ENCODE data around the gene STOM. TPM values are rescaled to one million over a fixed set of nuclear protein-coding genes. Genes with fewer than 3 reads are reported as not detected.

Gene STOM
- total and polyA plus RNA-seq, 2 donors, result 28.5 to 157 TPM

DNA sequence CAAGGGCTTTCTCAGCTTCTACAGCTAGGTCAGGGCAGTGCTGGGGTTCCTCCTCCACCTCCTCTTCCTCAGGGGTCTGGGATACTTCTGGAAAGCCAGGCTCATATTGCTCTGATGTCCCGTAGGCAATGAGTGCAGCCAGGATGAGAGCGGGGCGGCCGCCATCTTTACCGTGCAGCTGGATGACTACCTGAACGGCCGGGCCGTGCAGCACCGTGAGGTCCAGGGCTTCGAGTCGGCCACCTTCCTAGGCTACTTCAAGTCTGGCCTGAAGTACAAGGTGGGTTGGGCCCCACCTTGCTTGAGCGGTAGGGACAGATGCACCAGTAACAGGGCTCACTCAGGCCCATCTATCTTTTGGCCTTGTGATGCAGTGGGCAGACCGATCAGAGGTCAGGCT lies 67.3 kb downstream of the STOM start:
- DNase-seq (ENCODE audit: low read depth in 6 of 9, low spot score in 9 of 9), result no peak
- 98% methylated on average over 13 of the region's 13 CpGs for WGBS
- H3K27ac ChIP-seq (ENCODE audit: low read depth in 1 of 2, low read length in 1 of 2), result no peak overlapping the region
- no peaks in the 10 kb centered on the region for H3K36me3 ChIP-seq (ENCODE audit: control insufficient read depth in 2 of 2, insufficient read depth in 2 of 2, low read length in 1 of 2)
- peaks cover 7 to 15% of the 10 kb centered on the region in 2 donors for H3K4me1 ChIP-seq (ENCODE audit: control insufficient read depth in 2 of 2, insufficient read depth in 2 of 2, low read length in 2 of 2)
- H3K9me3 ChIP-seq (ENCODE audit: control insufficient read depth in 2 of 2, insufficient read depth in 1 of 2, low read length in 1 of 2), result no peaks in the 10 kb centered on the region
- peaks cover 4 to 28% of the 10 kb centered on the region in 2 donors for H3K27me3 ChIP-seq (ENCODE audit: control insufficient read depth in 2 of 2, insufficient read depth in 1 of 2, low read length in 1 of 2)
- no peak overlapping the region for H3K4me3 ChIP-seq (ENCODE audit: low read length in 2 of 2)

DNA sequence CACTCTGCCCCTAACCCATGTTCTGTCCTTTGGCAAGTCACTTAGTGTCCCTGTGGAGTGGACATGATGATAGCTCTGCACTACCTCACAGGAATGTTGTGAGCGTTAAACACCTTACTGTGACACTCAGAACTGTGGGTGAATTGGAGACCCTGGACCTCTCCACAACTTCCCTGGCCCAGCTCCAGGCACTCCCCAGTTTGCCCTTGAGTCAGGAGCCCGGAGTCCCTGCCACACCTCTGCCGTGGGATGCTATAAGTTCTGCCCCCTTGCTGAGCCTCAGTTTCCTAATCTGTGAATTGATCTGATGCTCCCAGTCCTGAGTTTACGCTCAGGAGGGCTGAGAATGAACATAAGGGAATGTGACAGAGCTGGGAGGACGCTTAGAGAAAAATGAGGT lies 67.7 kb downstream of the STOM start:
- peaks cover 4 to 28% of the 10 kb centered on the region in 2 donors for H3K27me3 ChIP-seq (ENCODE audit: control insufficient read depth in 2 of 2, insufficient read depth in 1 of 2, low read length in 1 of 2)
- H3K36me3 ChIP-seq (ENCODE audit: control insufficient read depth in 2 of 2, insufficient read depth in 2 of 2, low read length in 1 of 2), result no peaks in the 10 kb centered on the region
- H3K27ac ChIP-seq (ENCODE audit: low read depth in 1 of 2, low read length in 1 of 2), result no peak overlapping the region
- H3K4me3 ChIP-seq (ENCODE audit: low read length in 2 of 2), result no peak overlapping the region
- no peaks in the 10 kb centered on the region for H3K9me3 ChIP-seq (ENCODE audit: control insufficient read depth in 2 of 2, insufficient read depth in 1 of 2, low read length in 1 of 2)
- no peak for DNase-seq (ENCODE audit: low read depth in 6 of 9, low spot score in 9 of 9)
- H3K4me1 ChIP-seq (ENCODE audit: control insufficient read depth in 2 of 2, insufficient read depth in 2 of 2, low read length in 2 of 2), result peaks cover 7 to 15% of the 10 kb centered on the region in 2 donors
- 96% methylated on average over 5 of the region's 5 CpGs for WGBS

DNA sequence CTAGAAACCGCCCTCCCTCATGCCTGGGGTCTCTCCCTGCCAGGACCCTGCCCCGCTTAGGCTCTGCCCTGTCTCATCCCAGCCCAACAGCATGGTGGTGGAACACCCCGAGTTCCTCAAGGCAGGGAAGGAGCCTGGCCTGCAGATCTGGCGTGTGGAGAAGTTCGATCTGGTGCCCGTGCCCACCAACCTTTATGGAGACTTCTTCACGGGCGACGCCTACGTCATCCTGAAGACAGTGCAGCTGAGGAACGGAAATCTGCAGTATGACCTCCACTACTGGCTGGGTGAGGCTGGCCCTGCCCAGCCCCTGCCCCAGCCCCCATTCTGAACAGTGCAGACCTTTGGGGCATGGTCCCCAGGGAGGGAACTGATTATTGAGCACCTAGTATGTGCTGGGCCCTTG lies 68.2 kb downstream of the STOM start:
- Histone ChIP-seq H3K4me3 (ENCODE audit: low read length in 2 of 2) (no peak overlapping the region), H3K4me1 (ENCODE audit: control insufficient read depth in 2 of 2, insufficient read depth in 2 of 2, low read length in 2 of 2) (peaks cover 7 to 15% of the 10 kb centered on the region in 2 donors), H3K9me3 (ENCODE audit: control insufficient read depth in 2 of 2, insufficient read depth in 1 of 2, low read length in 1 of 2) (no peaks in the 10 kb centered on the region), H3K27me3 (ENCODE audit: control insufficient read depth in 2 of 2, insufficient read depth in 1 of 2, low read length in 1 of 2) (peaks cover 4 to 28% of the 10 kb centered on the region in 2 donors), H3K36me3 (ENCODE audit: control insufficient read depth in 2 of 2, insufficient read depth in 2 of 2, low read length in 1 of 2) (no peaks in the 10 kb centered on the region), H3K27ac (ENCODE audit: low read depth in 1 of 2, low read length in 1 of 2) (no peak overlapping the region)
- WGBS, result 97% methylated on average over 11 of the region's 11 CpGs
- no peak for DNase-seq (ENCODE audit: low read depth in 6 of 9, low spot score in 9 of 9)

DNA sequence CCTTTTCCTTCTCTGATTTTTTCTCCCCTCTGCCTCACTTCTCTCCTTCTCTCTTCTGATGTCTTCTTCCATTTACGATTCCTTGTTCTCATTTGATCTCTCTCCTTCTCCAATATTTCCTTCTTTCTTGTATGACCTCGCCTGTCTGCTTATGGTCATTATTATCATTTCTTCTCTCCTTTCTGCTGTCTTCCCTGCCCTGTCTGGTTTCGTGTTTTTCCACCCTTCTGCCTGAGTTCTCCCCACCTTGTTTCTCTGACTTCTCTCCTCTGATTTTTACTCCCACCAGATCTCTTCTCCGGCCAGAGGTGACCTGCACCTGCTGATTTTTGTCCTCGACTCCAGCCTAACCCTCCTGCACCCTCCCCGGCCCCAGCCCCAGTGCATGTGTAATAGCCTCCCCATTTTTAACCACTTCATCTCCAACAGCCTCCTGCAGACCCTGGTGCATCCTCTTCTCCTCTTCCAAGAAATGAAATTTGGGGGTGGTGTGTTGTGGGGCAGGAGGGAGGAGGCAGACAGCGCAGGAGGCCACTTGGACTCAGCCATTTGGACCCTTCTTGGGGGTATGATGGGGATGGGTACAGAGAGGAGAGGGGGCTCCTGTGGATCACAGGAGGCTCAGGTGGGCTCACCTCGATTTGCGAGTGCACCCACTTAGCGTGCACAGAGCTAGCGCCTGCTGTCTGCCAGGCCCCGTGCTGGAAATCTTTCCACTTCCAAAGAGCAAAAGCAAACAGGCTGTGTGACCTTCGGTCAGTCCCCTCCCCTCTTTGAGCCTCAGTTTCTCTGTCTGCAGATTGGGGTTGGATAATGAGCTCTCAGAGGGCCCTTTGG lies 69.5 kb downstream of the STOM start:
- no peak for DNase-seq (ENCODE audit: low read depth in 6 of 9, low spot score in 9 of 9)
- Histone ChIP-seq H3K9me3 (ENCODE audit: control insufficient read depth in 2 of 2, insufficient read depth in 1 of 2, low read length in 1 of 2) (no peaks in the 10 kb centered on the region), H3K4me1 (ENCODE audit: control insufficient read depth in 2 of 2, insufficient read depth in 2 of 2, low read length in 2 of 2) (peaks cover 7 to 15% of the 10 kb centered on the region in 2 donors), H3K4me3 (ENCODE audit: low read length in 2 of 2) (peak overlapping the region; percentile 36 to 55), H3K27me3 (ENCODE audit: control insufficient read depth in 2 of 2, insufficient read depth in 1 of 2, low read length in 1 of 2) (peaks cover 4 to 28% of the 10 kb centered on the region in 2 donors), H3K27ac (ENCODE audit: low read depth in 1 of 2, low read length in 1 of 2) (no peak overlapping the region), H3K36me3 (ENCODE audit: control insufficient read depth in 2 of 2, insufficient read depth in 2 of 2, low read length in 1 of 2) (no peaks in the 10 kb centered on the region)
- 80% methylated on average over 13 of the region's 13 CpGs for WGBS

DNA sequence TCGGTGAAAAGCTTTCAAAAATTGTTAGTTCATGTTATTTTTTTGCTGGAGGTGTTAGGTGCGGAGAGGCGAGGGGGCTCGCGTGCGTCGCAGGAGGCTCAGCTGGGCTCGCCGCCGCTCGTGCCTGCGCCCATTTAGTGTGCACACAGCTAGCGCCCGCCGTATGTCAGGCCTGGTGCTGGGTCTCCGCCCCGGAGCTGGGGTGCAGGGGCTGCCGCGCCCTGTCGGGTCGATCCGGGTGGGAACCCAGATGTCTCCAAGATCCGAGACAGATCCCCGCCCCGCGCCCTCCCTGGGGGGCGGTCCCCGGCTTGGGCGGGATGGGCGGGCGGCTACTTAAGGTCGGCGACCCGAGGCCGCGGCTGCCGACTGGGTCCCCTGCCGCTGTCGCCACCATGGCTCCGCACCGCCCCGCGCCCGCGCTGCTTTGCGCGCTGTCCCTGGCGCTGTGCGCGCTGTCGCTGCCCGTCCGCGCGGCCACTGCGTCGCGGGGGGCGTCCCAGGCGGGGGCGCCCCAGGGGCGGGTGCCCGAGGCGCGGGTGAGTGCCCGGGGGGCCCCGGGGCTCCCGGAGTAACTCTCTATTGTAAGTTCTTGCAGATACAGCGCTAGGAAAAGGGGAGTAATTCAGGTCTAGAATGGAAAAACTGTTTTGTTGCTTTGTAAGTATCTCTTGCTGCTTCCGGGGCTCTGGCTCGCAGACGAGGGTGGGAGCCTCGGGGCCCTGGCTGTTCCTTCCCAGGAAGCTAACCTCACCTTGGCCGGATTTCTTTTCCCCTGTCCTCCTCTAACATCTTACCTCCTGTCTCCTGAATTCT lies 70.4 kb downstream of the STOM start:
- peaks cover 4 to 28% of the 10 kb centered on the region in 2 donors for H3K27me3 ChIP-seq (ENCODE audit: control insufficient read depth in 2 of 2, insufficient read depth in 1 of 2, low read length in 1 of 2)
- H3K27ac ChIP-seq (ENCODE audit: low read depth in 1 of 2, low read length in 1 of 2), result peak overlapping the region; percentile 21 to 26
- no peaks in the 10 kb centered on the region for H3K9me3 ChIP-seq (ENCODE audit: control insufficient read depth in 2 of 2, insufficient read depth in 1 of 2, low read length in 1 of 2)
- DNase-seq (ENCODE audit: low read depth in 6 of 9, low spot score in 9 of 9), result peak in 4 of 9 donors; percentile 3 to 52 (median 32)
- H3K36me3 ChIP-seq (ENCODE audit: control insufficient read depth in 2 of 2, insufficient read depth in 2 of 2, low read length in 1 of 2), result no peaks in the 10 kb centered on the region
- peaks cover 7 to 15% of the 10 kb centered on the region in 2 donors for H3K4me1 ChIP-seq (ENCODE audit: control insufficient read depth in 2 of 2, insufficient read depth in 2 of 2, low read length in 2 of 2)
- peak overlapping the region; percentile 36 to 55 for H3K4me3 ChIP-seq (ENCODE audit: low read length in 2 of 2)
- WGBS, result 3% methylated on average over 74 of the region's 74 CpGs

DNA sequence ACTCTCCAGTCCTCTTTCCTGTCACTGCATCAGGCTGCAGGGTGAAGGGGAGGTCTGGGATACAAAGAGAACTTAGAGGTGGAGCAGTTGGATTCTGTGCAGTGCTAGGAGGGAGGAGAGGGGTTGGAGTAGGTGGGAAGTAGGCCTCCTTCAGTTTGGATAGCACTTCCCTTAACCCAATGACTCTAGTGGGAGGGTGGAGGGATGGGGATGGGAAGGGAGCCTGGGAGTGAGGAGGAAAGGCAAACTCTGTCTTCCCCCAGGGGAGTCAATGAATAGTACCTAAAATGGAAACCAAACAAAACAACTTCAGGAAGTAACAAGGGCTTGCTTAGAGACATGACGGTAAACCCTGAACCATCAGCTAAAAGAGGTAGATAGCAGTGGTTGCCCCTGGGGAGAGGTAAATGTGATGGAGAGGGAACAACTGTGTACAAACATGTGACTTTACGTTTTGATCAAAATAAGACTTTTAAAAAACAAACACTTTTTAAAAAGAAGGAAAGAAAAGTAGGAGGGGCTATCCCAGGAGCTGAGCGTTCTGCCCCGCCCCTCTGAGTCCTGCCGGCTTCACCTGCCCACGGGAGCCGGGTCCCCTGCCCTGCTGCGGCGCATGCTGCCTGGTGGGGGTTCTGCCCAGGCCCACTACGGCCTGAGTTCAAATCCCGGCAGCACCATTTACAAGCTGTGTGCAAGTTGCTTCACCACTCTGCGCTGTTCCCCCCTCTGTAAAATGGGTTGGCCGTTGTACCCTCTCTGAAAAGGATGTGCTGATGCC lies 71.2 kb downstream of the STOM start:
- Histone ChIP-seq H3K4me3 (ENCODE audit: low read length in 2 of 2) (peak overlapping the region; percentile 22 to 55), H3K9me3 (ENCODE audit: control insufficient read depth in 2 of 2, insufficient read depth in 1 of 2, low read length in 1 of 2) (no peaks in the 10 kb centered on the region), H3K36me3 (ENCODE audit: control insufficient read depth in 2 of 2, insufficient read depth in 2 of 2, low read length in 1 of 2) (no peaks in the 10 kb centered on the region), H3K4me1 (ENCODE audit: control insufficient read depth in 2 of 2, insufficient read depth in 2 of 2, low read length in 2 of 2) (peaks cover 7 to 15% of the 10 kb centered on the region in 2 donors), H3K27me3 (ENCODE audit: control insufficient read depth in 2 of 2, insufficient read depth in 1 of 2, low read length in 1 of 2) (peaks cover 4 to 28% of the 10 kb centered on the region in 2 donors), H3K27ac (ENCODE audit: low read depth in 1 of 2, low read length in 1 of 2) (peak overlapping the region; percentile 21 to 26)
- 71% methylated on average over 13 of the region's 13 CpGs for WGBS
- no peak for DNase-seq (ENCODE audit: low read depth in 6 of 9, low spot score in 9 of 9)

DNA sequence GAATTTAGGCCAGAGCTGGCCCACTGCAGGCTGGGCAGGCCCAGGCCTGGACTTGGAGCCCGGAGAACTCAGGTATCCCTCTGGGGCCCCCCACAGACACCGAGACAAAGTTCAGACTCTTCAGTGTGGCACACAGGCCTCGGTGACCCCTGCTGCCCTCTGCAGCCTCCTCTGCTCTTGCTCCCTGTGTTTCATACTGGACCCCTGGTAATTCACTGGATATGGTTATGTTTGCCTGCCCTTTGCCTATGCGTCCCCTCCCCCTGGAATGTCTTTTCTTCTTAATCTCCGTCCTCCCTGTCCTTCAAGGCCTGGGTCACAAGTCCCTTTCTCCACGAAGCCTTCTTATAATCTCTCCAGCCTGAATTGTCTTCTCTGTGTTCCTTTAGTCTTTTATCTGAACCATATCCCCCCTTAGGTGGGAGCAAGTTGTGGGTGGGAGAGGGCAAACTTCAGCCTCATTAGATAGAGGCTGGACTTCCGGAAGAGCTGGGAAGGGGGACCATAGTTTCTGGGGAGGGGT lies 72.0 kb downstream of the STOM start:
- Histone ChIP-seq H3K27ac (ENCODE audit: low read depth in 1 of 2, low read length in 1 of 2) (peak overlapping the region in 1 of 2 donors; percentile 34), H3K4me3 (ENCODE audit: low read length in 2 of 2) (no peak overlapping the region), H3K36me3 (ENCODE audit: control insufficient read depth in 2 of 2, insufficient read depth in 2 of 2, low read length in 1 of 2) (no peaks in the 10 kb centered on the region), H3K4me1 (ENCODE audit: control insufficient read depth in 2 of 2, insufficient read depth in 2 of 2, low read length in 2 of 2) (peaks cover 7 to 15% of the 10 kb centered on the region in 2 donors), H3K9me3 (ENCODE audit: control insufficient read depth in 2 of 2, insufficient read depth in 1 of 2, low read length in 1 of 2) (no peaks in the 10 kb centered on the region), H3K27me3 (ENCODE audit: control insufficient read depth in 2 of 2, insufficient read depth in 1 of 2, low read length in 1 of 2) (peaks cover 4 to 28% of the 10 kb centered on the region in 2 donors)
- 93% methylated on average over 7 of the region's 7 CpGs for WGBS
- DNase-seq (ENCODE audit: low read depth in 6 of 9, low spot score in 9 of 9), result no peak

DNA sequence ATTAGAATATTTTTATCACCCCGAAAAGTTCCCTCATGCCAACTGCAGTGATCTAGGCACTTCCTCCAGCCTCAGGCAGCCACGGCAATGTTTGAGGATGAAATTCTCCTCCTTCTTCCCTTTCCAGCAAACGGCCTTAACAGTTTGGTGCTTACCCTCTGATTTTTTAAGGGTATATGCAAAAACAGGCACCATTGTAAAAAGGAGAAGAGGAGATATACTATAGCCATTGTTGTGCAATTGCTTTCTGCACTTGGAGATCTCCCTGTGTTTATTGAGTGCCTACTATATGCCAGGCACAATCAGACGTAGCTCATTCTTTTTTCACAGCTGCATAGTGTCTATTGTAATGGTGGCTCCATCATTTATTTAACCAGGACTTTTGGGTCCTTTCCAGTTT lies 72.7 kb downstream of the STOM start:
- no peak overlapping the region for H3K27ac ChIP-seq (ENCODE audit: low read depth in 1 of 2, low read length in 1 of 2)
- no peak for DNase-seq (ENCODE audit: low read depth in 6 of 9, low spot score in 9 of 9)
- H3K4me3 ChIP-seq (ENCODE audit: low read length in 2 of 2), result no peak overlapping the region
- 75% methylated on average over 4 of the region's 4 CpGs for WGBS
- H3K27me3 ChIP-seq (ENCODE audit: control insufficient read depth in 2 of 2, insufficient read depth in 1 of 2, low read length in 1 of 2), result peaks cover 4 to 28% of the 10 kb centered on the region in 2 donors
- no peaks in the 10 kb centered on the region for H3K9me3 ChIP-seq (ENCODE audit: control insufficient read depth in 2 of 2, insufficient read depth in 1 of 2, low read length in 1 of 2)
- H3K4me1 ChIP-seq (ENCODE audit: control insufficient read depth in 2 of 2, insufficient read depth in 2 of 2, low read length in 2 of 2), result peaks cover 7 to 15% of the 10 kb centered on the region in 2 donors
- H3K36me3 ChIP-seq (ENCODE audit: control insufficient read depth in 2 of 2, insufficient read depth in 2 of 2, low read length in 1 of 2), result no peaks in the 10 kb centered on the region

Data from thymus (tissue), 11 donors.